Neutrophil (primary cell): Measurements from ENCODE around the gene TRAPPC11.

Experiments
- H3K27ac ChIP-seq: fragments of 200-600 bp; sonication (generic); 2 replicates; pipeline ENCODE4 v1.5.1; 2016; ENCODE audit warnings: mild to moderate bottlenecking, moderate library complexity
- H3K27me3 ChIP-seq: fragments of 200-600 bp; sonication (generic); 2 replicates; pipeline ENCODE4 v1.6.0; 2016; ENCODE audit warnings: mild to moderate bottlenecking
- H3K36me3 ChIP-seq: fragments of 200-600 bp; sonication (generic); 2 replicates; pipeline ENCODE4 v1.5.1; 2017
- H3K4me1 ChIP-seq, 2 experiments: fragments of 200-600 bp in 1 of 2; sonication (generic) in 1 of 2; 1 replicate in 1 of 2; 2 replicates in 1 of 2; pipeline versions ENCODE4 v1.5.1 to v1.6.1; 2013 to 2016; ENCODE audit warnings: low read depth in 1 of 2, low read length in 1 of 2, mild to moderate bottlenecking in 1 of 2, moderate library complexity in 1 of 2; ENCODE audit not compliant: control insufficient read depth in 1 of 2, insufficient read depth in 1 of 2
- H3K4me3 ChIP-seq, 2 experiments: fragments of 200-600 bp in 1 of 2; sonication (generic) in 1 of 2; 1 replicate in 1 of 2; 2 replicates in 1 of 2; pipeline ENCODE4 v1.5.1; 2013 to 2016; ENCODE audit warnings: low read depth in 1 of 2, low read length in 1 of 2, mild to moderate bottlenecking in 1 of 2, moderate library complexity in 1 of 2
- H3K9me3 ChIP-seq: fragments of 200-600 bp; sonication (generic); 2 replicates; pipeline ENCODE4 v1.5.1; 2016
- TF ChIP-seq, protein P1 (sequence below): fragments of 200-600 bp; sonication (generic); IDR thresholded peaks from 2 replicates; pipeline ENCODE4 v1.5.1; 2016; ENCODE audit warnings: antibody characterized with exemption

The TRAPPC11 gene

DNA sequence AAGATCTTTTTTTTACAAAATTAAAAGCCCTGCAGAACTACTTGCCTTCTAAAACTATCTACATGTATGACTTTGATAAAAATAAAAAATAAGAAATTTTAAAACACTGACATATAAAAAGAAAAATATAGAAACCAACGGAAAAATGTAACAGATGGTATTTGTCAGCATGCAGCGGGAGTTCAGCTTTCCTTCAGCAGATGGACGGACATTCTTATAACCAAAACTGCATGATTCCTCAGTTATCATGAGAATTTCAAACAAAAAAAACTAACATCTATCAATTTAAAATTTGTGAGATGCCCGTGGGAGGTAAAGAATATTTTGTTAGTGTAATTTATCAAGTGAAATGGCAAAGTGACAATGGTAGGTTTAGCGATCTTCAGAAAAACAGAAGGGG is 23.4 kb upstream of the TRAPPC11 start:
- no peaks in the 10 kb centered on the region for H3K36me3 ChIP-seq
- H3K9me3 ChIP-seq = no peaks in the 10 kb centered on the region
- no peak overlapping the region for H3K4me3 ChIP-seq
- H3K27ac ChIP-seq = no peak overlapping the region
- TF ChIP-seq, protein P1, sequence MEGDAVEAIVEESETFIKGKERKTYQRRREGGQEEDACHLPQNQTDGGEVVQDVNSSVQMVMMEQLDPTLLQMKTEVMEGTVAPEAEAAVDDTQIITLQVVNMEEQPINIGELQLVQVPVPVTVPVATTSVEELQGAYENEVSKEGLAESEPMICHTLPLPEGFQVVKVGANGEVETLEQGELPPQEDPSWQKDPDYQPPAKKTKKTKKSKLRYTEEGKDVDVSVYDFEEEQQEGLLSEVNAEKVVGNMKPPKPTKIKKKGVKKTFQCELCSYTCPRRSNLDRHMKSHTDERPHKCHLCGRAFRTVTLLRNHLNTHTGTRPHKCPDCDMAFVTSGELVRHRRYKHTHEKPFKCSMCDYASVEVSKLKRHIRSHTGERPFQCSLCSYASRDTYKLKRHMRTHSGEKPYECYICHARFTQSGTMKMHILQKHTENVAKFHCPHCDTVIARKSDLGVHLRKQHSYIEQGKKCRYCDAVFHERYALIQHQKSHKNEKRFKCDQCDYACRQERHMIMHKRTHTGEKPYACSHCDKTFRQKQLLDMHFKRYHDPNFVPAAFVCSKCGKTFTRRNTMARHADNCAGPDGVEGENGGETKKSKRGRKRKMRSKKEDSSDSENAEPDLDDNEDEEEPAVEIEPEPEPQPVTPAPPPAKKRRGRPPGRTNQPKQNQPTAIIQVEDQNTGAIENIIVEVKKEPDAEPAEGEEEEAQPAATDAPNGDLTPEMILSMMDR = no peak
- H3K4me1 ChIP-seq = no peaks in the 10 kb centered on the region
- no peaks in the 10 kb centered on the region for H3K27me3 ChIP-seq

- Histone ChIP-seq H3K4me3 (no peak overlapping the region), H3K36me3 (peaks cover 4% of the 10 kb centered on the region), H3K9me3 (no peaks in the 10 kb centered on the region), H3K4me1 (no peaks in the 10 kb centered on the region), H3K27ac (no peak overlapping the region), H3K27me3 (no peaks in the 10 kb centered on the region)
- TF ChIP-seq, protein P1 = no peak
These were observed 22.6 kb upstream of the TRAPPC11 start for GRCh38 chr4:183636503-183636902.

DNA sequence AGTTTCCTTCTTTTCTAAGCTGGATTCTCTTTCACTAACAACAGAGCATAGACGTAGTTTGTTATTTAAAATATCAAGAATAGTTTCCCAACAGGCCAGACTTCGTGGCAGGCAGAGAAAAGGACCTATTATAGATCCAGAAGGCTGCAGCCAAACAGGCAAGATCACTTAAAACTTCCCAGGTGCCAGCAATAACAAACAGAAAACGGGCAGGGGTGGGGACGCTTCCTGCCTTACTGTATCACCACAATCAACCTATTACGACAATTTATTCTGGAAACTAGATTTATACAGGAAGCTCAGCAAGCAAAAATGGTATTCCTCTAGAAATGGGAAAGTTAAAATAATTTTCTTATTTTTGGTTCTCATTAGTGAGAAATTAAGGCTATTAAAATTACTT is 22.2 kb upstream of the TRAPPC11 start:
- H3K27me3 ChIP-seq = no peaks in the 10 kb centered on the region
- H3K4me3 ChIP-seq = no peak overlapping the region
- no peaks in the 10 kb centered on the region for H3K4me1 ChIP-seq
- TF ChIP-seq, protein P1 = no peak
- no peaks in the 10 kb centered on the region for H3K9me3 ChIP-seq
- peaks cover 5% of the 10 kb centered on the region for H3K36me3 ChIP-seq
- H3K27ac ChIP-seq = no peak overlapping the region

GRCh38 chr4:183637461-183637860 is 21.6 kb upstream of the TRAPPC11 start:
- no peaks in the 10 kb centered on the region for H3K27me3 ChIP-seq
- TF ChIP-seq, protein P1 = no peak
- H3K27ac ChIP-seq = no peak overlapping the region
- H3K9me3 ChIP-seq = no peaks in the 10 kb centered on the region
- H3K36me3 ChIP-seq = peaks cover 7% of the 10 kb centered on the region
- no peak overlapping the region for H3K4me3 ChIP-seq
- no peaks in the 10 kb centered on the region for H3K4me1 ChIP-seq

DNA sequence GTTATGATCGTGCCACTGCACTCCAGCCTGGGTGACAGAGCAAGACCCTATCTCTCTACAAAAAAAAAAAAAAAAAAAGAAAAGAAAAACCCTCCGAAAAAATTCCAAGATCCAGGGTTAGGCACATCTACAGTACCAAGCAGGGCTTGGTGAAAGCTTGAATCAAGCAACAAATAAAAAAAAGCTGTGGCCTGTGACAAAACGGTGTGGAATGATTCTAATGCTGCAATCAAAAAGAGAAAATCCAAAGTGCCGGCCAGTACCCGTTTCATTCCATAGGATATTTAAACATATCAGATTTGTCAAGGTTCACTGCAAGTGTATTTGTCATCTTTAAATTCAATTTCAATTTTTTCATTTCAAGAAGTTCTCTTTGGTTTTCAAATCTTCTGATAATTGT is 20.7 kb upstream of the TRAPPC11 start:
- Histone ChIP-seq H3K36me3 (peaks cover 11% of the 10 kb centered on the region), H3K27me3 (no peaks in the 10 kb centered on the region), H3K27ac (no peak overlapping the region), H3K4me3 (no peak overlapping the region), H3K4me1 (no peaks in the 10 kb centered on the region), H3K9me3 (no peaks in the 10 kb centered on the region)
- TF ChIP-seq, protein P1 = no peak

- Histone ChIP-seq H3K27ac (no peak overlapping the region), H3K36me3 (peaks cover 20% of the 10 kb centered on the region), H3K9me3 (no peaks in the 10 kb centered on the region), H3K4me1 (no peaks in the 10 kb centered on the region), H3K4me3 (no peak overlapping the region), H3K27me3 (no peaks in the 10 kb centered on the region)
- TF ChIP-seq, protein P1 = no peak
These were observed 19.8 kb upstream of the TRAPPC11 start for GRCh38 chr4:183639291-183639690.
